GM19328 (cell line): ENCODE results near the gene TMEM184C.

Experiments used
- ATAC-seq: cut with Tn5 transposase; IDR thresholded peaks from one replicate; pipeline ENCODE4 v1.9.1; 2021; ENCODE audit warnings: mild to moderate bottlenecking, moderate library complexity; ENCODE audit not compliant: unreplicated experiment

TMEM184C gene

DNA sequence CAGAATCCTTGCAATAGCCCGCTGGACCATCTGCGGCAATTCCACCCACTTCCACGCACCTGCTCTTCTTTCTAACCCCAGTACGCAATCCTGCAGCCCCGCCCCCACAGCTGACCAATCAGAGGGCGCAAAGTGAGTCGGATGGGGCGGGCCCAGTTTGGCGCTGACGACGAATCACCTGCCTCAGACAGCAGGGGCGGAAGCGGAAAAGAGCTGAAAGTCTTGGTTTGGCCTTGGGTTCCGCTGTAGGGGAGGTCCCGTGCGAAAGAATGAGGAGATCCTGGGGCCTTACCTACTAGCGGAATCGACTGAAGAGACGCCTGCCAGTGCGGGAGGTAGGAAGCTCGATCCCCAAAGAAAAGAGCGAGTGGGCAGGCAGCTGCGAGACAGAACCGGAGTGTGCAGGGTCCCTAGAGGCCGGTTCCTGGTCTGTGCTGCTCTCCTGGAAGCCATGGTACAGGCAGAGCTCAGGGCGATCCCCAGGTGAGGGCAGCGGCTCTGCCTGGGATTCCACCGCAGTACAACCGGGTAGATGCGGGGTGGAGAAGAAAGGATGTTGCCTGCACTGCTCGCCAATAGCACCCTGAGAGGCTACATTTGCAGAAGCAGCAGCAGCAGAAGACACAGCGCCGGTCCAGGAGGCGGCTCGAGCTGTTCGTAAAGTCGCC lies at the start of gene TMEM184C:
Gene TMEM184C, plus strand, starts transcription at position 225 of the 668 bp plus-strand sequence. CDS start 560 bp downstream, outside the sequence.
- peak; percentile 99 for ATAC-seq

DNA sequence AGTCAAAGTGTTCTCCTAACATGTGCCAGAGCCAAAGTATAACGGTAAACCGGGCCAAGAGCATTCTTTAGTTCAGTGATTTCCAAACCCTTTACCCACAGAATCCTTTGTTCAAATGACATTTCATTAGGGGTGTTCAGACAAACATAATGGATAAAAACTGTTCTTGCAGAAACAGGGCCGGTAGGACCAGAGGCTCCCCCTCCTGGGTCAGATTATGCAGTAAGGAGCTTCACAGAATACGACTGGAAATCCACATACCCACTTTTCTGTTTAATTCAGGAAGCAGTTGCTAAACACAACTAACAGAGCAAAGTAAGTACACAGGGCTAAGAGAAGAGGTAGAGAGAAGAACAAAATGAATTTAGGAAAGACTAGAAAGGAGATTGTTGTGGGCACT lies 46.6 kb upstream of the TMEM184C start:
- no peak for ATAC-seq

DNA sequence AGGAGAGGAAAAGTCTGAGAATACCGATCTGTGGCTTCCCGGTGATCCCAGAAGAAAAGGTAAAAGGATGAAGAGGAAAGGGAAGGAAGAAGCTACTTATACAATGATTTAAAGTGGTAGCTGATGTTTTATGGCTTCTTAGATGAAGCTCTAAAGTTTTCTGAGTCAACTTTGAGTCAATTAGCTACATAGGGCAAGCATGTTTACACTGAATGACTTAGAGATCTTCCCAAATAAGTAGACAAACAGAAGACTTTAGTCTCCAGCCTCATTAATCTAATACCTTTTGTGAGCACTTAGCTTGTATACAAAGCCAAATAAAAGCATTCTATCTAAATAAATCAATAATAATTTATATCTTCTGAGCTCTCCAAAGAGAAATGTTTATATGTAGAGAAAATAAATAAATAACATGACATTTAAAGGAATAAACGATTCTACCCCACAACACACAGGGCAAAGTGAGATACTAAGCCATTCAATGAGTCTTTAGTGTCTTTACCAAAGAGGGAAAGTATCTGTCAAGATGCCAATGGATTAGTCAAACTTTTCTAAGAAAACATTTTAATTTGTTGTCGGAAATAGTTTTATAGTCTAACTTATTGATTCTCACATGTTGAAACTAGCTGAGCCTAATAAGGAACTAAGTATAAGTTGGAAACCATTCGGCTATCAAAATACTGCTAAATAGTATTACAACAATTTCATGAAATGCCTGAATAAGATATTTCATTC lies 46.0 kb upstream of the TMEM184C start:
- no peak for ATAC-seq

DNA sequence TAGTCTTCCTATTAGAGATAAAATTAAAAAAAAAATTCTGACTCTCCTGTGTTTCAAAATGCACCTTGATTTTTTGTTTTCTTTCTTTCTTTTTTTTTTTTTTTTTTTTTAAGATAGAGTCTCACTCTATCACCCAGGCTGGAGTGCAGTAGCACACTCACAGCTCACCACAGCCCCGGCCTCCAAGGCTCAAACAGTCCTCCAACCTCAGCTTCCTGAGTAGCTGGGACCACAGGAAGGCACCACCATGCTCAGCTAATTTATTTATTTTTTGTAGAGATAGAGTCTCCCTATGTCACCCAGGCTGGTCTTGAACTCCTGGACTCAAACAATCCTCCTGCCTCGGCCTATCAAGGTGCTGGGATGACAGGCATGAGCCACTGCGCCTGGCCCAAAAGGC lies 41.1 kb upstream of the TMEM184C start:
- ATAC-seq, result no peak

DNA sequence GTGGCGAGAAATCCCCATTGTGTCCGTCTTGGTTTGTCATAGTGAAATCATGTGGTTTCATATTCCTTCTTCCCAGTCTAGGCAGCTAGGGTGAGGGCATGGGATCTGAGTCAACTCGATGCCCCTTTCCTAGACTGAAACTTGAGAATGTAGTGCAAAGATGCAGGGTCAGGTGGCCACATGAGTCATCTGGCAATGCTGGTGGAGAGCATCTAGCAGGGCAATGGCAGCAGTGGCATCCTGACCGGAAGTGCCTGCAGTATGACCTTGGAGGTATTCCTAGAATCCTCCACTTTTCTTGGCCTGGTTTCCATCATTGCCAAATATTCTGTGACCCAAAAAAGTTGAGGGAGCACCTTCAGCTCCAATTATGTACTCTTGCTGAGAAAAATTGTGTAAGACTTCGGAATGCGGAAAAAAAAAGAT lies 39.1 kb upstream of the TMEM184C start:
- no peak for ATAC-seq

DNA sequence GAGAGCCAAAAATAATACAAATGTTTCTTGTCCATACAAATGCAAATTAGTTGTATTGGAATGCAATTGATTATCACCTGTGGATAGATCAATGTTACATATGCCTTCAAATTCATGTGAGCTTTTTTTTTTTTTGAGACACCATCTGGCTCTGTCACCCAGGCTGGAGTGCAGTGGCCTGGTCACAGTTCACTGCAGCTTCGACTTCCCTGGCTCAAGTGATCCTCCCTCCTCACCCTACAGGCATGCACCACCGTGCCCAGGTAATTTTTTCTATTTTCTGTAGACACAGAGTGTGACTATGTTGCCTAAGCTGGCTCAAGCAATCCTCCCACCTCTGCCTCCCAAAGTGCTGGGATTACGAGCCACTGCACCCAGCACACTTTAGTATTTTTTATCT lies 38.6 kb upstream of the TMEM184C start:
- no peak for ATAC-seq

DNA sequence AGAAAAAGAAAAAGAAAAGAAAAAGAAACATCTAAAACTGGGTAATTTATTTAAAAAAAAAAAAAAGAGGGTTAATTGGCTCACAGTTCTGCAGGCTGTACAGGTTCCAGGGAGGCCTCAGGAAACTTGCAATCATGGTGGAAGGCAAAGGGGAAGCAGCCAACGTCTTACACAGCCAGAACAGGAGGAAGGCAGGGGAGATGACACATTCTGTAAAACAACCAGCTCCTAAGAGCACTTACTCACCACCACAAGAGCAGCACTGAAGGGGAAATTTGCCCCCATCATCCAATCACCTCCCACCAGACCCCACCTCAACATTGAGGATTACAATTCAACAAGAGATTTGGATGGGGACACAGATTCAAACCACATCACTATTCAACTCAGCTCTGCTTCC lies 36.8 kb upstream of the TMEM184C start:
- no peak for ATAC-seq

DNA sequence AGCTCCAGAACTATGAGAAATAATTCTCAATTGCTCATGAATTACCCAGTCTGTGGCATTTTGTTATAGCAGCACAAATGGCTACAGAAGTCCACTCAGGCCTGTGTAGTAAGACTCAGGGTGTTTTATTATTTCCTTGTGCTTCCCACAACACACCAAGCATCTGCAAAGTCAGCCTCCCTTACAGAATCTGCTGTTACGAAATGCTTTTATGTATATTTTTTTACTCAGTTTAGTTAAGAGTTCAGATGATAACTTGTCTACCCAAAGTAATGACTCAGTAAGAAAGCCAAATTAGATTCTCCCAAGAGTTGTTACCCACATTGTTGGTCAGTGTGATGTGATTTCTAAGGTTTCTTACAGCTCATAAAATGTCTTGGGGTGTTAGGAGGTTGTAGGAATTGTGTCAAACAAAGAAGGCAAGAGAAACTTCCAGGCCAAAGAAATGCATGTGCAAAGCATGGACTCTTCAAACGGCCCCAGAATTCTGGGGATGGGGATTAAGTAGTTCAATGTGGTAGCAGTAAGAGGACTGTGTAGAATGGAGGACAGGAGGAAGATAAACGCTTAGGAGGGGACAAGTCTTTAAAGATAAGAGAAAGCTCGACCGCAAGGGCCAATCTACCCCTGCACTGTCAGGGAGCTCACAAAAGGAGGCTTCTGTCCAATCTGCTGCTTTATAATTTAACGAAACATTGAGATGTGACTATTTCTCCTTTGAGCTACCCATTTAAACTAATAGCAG lies 35.4 kb upstream of the TMEM184C start:
- ATAC-seq, result no peak

DNA sequence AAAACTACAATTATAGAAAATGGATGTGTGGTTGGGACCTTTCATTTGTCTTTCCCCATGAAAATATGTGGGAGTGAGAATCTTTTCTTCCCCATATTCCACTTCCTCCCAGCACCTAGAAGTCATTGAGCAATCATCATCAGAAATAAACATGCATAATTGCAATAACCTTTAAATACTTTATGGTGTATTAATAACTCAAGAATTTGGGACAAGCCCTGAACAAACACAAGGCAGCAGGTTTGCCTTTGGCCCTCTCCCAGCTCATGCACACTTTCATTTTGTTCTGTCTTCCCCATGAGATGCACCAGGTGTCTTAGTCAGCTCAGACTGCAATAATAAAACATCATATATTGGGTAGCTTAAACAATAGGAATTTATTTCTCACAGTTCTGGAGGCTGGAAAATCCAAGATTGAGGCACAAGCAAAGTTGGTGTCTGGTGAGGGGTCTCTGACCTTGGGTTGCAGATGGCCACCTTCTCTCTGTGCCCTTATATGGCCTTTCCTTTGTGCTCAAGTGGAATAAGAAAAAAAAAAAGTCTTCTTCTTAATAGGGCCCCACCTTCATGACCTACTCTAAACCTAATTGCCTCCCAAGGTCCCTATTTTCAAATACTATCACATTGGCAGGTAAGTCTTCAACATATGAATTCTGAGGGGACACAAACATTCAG lies 34.7 kb upstream of the TMEM184C start:
- no peak for ATAC-seq

DNA sequence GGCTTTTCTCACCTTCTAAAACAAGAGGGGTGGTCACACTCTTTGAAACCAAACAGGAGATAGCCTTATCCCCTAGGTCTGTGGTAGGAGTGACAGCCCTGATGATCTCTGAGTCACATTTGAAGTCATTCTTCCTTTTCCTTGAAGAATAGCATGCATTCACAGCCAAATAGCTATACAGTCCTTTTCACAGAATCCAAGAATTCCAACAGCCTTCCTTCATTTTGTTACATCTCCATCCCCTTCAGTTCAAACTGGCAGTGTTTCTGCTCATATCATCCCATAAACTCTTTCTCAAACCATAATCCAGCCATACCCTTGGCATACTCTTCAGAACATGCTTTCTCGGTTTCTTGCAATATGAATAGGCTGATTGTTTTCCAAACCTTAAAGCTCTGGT lies 33.3 kb upstream of the TMEM184C start:
- no peak for ATAC-seq

DNA sequence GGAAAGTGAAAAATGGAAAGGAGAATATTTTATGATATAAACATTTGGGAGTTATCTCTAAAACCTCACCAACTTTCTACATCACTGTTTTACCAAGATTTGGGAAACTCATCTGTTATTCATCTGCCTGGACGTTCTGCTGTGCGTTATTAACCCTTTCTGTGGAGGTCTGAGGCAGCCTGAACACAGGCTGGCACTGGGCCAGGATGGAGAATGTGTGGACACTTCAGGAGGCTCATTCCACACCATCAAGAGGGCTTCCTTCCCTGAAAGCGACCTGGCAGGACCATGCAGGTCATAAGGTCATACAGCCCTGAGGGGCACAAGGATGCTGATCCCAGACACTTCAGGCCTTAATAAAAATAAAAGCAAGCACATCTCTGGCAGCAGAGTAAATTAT lies 31.2 kb upstream of the TMEM184C start:
- ATAC-seq, result no peak

DNA sequence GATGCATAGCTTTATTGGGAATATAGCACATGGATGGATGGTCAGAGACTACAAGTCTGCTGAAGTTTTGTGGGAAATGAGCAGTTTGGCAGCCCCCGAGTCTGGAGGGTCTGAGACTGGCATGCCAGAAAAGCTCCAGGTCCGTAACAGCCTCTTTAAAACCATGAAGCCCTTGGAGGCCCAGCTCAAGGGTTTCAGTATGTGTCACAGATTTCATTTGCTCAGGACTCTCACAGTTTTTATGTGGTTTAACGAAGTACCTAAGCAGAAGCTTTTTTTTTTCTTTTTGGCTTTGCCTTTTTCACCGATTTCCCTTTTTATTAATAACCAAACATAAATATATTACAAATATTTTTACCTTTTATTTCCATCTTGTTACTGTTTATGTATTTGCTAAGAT lies 30.6 kb upstream of the TMEM184C start:
- peak; percentile 59 for ATAC-seq

DNA sequence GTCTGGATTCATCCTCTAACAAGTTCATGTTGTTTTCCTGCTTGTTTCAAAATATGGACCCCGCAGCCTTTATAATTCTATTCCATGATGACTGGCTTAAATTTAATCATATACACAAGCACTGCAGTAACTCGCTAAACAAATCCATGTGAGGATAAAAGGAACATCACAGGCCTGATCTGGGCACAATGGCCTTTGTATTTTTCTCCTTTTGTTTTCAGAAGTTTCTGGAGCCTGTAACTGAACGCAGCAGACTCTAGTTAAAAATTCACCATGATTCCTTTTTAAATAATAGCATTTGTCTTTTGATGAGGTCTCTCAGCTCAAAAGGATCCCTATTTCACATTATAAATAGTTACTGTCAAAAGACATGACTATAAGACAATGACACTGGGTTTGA lies 30.2 kb upstream of the TMEM184C start:
- no peak for ATAC-seq

DNA sequence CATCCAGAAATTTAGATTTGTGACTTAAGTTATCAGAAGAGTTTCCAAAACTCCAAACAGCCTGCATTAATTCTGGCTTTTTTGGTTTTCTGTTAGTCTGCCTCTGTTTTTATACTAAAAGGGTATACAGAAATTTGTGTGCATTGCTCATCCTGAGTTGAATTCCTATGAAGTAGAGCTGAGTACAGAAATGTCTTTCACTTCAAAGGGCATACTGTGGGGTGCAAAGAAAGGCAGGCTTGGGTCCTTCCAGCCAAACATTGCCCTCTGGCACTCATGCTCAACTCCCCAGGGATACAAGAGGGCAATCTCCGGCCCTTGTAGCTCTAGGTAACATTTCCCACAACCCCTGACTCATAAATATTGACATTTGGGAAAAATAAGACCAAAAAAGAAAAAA lies 27.6 kb upstream of the TMEM184C start:
- ATAC-seq, result no peak

DNA sequence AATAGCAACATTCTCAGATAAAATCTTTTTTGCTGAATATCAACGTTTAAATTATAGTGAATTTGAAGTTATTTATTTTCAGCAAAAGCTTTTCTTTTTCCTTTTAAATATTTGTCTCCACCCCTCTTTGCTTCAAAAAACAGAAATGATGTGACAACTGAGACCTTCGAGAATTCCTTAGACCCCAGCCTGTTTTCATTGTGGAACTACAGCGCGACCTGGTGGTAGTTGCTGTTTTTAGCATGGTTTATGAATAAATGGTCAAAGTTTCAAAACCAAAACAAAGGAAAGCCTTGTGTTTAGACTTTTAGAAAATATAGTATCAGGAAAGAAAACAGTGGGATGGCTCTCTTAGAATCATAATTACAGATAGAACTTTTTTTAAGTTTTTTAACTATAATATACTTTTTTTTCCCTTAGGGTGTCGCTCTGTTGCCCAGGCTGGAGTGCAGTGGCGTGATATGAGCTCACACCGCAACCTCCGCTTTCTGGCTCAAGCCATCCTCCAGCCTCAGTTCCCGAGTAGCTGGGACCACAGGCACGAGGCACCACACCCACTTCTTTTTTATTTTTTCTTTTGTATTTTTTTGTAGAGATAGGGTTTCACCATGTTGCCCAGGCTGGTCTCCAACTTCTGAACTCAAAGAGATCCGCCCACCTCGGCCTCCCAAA lies 26.8 kb upstream of the TMEM184C start:
- no peak for ATAC-seq

DNA sequence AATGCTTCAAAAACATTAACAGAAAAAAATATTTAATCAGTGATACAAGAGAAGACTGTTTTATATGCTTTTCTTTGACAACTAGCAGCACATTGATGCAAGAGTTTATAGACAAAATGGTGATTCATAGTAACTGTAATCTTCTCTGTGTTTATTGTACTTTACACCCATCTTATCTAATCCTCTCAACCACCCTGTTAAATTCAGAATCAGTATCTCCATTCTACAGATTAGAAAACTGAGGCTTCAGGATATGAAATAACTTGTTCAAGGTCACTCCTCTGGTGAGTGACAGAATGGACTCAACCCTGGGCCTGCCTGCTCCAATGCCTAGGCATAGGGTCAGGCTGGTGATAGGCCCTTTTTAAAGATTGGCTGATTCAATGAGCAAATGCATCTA lies 26.1 kb upstream of the TMEM184C start:
- ATAC-seq, result no peak

DNA sequence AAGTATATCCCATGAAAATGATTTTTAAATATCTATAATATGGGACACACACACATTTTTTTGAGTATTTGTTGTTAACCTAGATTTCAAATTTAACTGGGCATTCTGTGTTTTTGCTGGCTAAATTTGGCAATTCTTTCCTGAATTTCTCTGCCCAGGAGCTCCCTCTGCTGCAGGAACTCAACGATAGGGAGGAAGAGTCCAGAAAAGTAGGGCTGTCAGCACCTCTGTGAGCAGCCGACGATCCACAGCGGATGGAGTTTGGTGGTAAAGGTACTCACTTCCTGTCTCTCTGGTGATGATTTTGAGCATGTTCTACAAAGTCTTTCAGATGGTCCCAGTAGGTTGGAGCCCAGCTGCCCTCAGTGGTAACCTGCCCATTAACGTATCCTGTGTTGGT lies 23.1 kb upstream of the TMEM184C start:
- no peak for ATAC-seq

DNA sequence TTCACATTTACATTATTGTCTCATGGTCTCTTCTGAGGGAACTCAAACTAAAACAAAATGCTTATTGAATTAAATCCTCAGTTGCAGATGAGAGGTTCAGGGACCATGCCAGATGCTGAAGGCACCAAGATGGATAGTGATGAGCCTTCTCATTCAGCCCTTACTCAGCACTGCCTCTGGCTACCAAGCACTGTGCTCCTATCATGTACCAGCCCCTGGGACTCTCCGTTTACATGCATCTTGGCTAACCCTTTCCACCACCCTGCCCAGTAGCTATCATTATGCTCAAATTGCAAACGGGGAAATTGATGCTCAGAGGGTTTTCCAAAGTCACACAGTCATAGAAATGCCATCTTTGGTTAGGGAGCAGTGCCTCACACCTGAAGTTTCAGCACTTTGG lies 22.6 kb upstream of the TMEM184C start:
- ATAC-seq, result no peak

DNA sequence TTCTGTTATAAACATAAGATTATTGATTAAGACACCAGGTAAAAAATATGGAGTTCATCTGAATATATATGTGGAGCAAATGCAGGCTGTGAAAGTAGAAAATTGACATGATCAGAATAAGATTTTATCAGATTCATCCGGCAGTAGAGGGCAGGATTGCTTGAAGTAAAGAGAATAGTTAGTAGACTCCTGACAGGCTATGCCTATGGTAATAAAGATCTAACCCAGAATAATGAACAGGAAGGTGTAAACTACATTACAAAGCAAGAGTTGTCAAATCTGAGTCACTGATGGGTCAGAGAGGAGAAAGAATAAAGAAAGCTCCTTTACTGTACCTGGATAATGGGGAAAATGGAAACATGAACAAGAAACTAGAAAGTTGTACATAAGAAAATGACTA lies 20.8 kb upstream of the TMEM184C start:
- ATAC-seq, result no peak

DNA sequence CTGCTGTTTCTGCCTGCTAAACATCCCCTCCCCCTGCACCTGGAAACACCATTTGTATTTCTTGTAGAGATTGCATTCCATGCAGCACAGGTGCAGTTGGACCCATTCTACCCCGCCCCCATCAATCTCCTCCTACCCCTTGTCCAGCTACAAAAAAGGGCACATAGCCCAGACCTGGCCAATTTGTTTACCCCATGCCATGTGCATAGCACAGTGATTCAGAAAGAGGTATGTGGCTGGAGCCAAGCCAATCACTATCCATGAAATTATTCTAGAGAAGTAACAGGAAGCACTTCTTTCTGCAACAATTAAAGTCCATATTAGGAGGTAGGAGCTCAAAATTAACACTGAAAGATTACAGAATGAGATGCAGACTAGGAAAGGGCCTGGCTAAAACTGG lies 20.2 kb upstream of the TMEM184C start:
- no peak for ATAC-seq

DNA sequence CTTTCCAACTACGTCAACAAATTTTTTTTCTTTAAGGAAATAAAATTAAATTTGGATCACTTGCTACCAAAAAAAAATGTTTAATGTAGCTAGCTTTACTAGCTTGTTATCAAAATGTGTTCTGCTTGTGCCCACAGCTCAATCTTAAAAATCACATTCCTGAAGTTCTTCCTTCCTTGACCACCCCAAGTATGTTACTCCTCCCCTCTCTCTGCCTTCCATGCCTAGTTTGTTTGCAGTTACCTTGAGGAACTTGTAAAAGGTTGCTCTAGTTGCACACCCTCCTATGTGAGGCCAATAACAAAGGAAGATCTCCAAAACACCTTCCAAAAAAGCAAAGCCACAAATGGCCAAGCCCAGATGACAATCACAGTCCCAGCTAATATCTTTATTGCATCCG lies 19.6 kb upstream of the TMEM184C start:
- ATAC-seq, result no peak
